Activated T-cell treated with anti-CD3 and anti-CD28 coated beads, Interleukin-2, amount 50 U/mL, for 24 hours (primary cell): ENCODE results near the gene PRR29.
A peak's percentile ranks its signal among the peaks of the same experiment; 100 is the strongest.
"Not testable (repeated sequence)": the region's sequence is repeated elsewhere in the genome, so short reads cannot be mapped to it uniquely, and the experiment has no call there.

Experiments
- DNase-seq: peaks from one replicate; pipeline ENCODE4 v3.0.0-alpha.2; 2020
- H3K27ac Mint-ChIP-seq: 2 replicates; pipeline ENCODE4 v1.8.0; 2020; ENCODE audit warnings: mild to moderate bottlenecking, mixed read lengths
- H3K27me3 Mint-ChIP-seq: 2 replicates; pipeline ENCODE4 v1.8.0; 2020; ENCODE audit warnings: mixed read lengths
- H3K36me3 Mint-ChIP-seq: 2 replicates; pipeline ENCODE4 v1.8.0; 2020; ENCODE audit warnings: low read depth, mixed read lengths
- H3K4me1 Mint-ChIP-seq: 2 replicates; pipeline ENCODE4 v1.8.0; 2020; ENCODE audit warnings: low read depth, mixed read lengths
- H3K4me3 Mint-ChIP-seq: 2 replicates; pipeline ENCODE4 v1.8.0; 2020; ENCODE audit warnings: mild to moderate bottlenecking, moderate library complexity, mixed read lengths
- H3K9me3 Mint-ChIP-seq: 2 replicates; pipeline ENCODE4 v1.8.0; 2020; ENCODE audit warnings: mixed read lengths

Gene PRR29

GRCh38 chr17:63998721-63999679 is 849 bp downstream of the PRR29 start:
- Mint-ChIP-seq H3K27ac (peak overlapping the region; percentile 18), H3K4me1 (peaks cover 23% of the 10 kb centered on the region), H3K4me3 (peak overlapping the region; percentile 84), H3K27me3 (no peaks in the 10 kb centered on the region), H3K36me3 (peaks cover 25% of the 10 kb centered on the region), H3K9me3 (no peaks in the 10 kb centered on the region)
- peak; percentile 48 for DNase-seq

DNA sequence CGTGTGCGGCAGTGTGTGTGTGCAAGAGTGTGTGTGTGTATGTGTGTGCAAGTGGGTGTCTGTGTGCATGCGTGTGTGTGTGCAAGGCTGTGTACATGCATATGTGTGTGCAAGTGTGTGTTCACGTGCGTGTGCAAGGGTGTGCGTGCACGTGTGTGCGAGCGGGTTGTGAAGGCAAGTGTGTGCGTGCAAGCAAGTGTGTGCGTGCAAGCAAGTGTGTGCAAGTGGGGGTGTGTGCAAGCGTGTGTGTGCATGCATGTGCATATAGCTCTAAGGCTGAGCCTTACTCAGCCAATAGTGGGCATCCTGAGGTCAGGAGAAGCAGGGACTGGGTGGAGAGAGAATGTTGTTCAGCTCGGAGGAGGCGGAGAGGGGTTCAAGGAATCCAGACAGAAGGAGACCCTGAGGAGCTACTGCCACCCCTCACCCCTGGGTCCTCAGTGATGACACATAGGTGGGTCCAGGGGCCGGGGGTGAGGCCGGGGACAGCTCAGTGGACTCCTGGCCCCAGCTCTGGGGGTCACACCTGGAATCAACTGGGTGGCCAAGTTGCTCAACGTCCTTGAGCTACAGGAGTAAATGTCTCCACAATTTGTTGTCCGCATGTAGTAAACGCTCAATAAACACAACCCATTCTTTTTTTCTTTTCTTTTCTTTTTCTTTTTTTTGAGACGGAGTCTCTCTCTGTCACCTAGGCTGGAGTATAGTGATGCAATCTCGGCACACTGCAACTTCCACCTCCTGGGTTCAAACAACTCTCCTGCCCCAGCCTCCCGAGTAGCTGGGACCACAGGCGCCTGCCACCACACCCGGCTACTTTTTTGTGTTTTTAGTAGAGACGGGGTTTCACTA is 1.8 kb downstream of the PRR29 start:
- peak; percentile 33 for DNase-seq
- Mint-ChIP-seq H3K27me3 (no peaks in the 10 kb centered on the region), H3K4me1 (peaks cover 21% of the 10 kb centered on the region), H3K27ac (no peak overlapping the region), H3K9me3 (no peaks in the 10 kb centered on the region), H3K36me3 (peaks cover 34% of the 10 kb centered on the region), H3K4me3 (peak overlapping the region; percentile 84)

DNA sequence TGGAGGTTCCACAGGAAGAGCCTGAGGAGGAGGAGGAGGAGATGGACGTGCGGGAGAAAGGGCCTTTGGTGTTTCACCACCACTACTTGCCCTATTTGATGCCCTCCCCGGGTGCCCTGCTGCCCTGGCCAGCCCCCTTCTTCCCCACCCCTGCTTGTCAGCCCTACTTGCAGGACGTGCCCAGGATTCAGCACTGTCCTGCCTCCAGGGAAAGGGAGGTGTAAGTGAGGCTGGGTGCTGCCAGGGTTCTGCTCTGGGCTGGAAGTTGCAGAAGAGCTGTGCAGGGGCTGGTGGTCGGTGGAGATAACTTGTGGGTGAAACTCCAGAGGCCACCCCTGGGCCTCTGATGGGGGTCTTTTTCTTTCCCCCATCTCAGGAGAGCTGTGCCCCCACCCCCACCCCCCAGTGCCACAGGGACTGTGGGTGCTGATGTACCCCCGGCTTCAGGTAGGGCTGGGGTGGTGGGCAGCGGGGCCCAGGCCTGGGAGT is 3.0 kb downstream of the PRR29 start:
- DNase-seq, result peak; percentile 30
- Mint-ChIP-seq H3K27me3 (no peaks in the 10 kb centered on the region), H3K9me3 (no peaks in the 10 kb centered on the region), H3K4me1 (peaks cover 23% of the 10 kb centered on the region), H3K36me3 (peaks cover 45% of the 10 kb centered on the region), H3K4me3 (no peak overlapping the region), H3K27ac (no peak overlapping the region)

DNA sequence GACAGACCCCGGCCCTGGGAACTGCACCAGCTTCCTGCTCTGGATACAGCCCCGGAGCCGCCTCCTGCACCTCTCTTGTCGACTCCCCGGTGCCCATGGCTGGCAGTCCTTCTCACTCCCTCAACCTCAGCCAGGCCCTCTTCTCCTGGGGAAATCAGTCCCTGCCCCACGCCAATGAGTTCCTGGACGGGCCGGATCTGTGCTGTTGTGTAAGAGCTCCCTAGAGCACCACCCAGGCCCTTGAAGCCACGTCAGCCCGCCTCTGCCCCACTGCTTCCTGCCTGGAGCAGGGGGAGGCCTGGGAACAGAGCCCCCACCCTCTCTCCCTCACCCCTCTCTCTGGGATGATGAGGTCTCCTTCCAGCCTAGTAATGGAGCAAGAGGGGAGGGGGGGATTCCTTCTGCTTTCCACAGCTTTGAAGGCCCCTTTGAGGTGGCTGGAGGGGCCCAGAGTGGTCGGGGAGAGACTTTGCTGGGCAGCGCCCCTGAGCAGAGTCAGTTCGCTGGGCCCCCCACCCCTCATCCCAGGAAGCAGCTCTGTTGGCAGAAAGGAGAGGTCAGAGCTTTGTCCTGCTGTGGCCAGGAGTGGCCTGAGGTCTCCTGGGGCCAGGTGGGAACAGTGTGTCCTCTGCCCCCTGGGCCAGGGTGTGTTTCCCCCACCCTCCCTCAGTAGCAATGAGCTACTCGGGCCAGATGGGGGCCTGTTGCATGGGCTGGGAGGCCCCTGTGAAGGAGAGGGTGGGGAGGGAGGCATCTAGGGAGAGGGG is 3.8 kb downstream of the PRR29 start:
- DNase-seq, result peak; percentile 27
- Mint-ChIP-seq H3K27me3 (no peaks in the 10 kb centered on the region), H3K36me3 (peaks cover 51% of the 10 kb centered on the region), H3K4me3 (no peak overlapping the region), H3K27ac (peak overlapping the region; percentile 6), H3K4me1 (peaks cover 26% of the 10 kb centered on the region), H3K9me3 (no peaks in the 10 kb centered on the region)

GRCh38 chr17:64002658-64003525 is 4.7 kb downstream of the PRR29 start:
- no peaks in the 10 kb centered on the region for H3K27me3 Mint-ChIP-seq
- H3K36me3 Mint-ChIP-seq, result peaks cover 60% of the 10 kb centered on the region
- peak; percentile 27 for DNase-seq
- H3K4me3 Mint-ChIP-seq, result no peak overlapping the region
- no peaks in the 10 kb centered on the region for H3K9me3 Mint-ChIP-seq
- H3K27ac Mint-ChIP-seq, result peak overlapping the region; percentile 74
- H3K4me1 Mint-ChIP-seq, result peaks cover 29% of the 10 kb centered on the region

GRCh38 chr17:64003526-64004121 is 5.5 kb downstream of the PRR29 start:
- peaks cover 32% of the 10 kb centered on the region for H3K4me1 Mint-ChIP-seq
- H3K27ac Mint-ChIP-seq, result peak overlapping the region; percentile 74
- no peaks in the 10 kb centered on the region for H3K9me3 Mint-ChIP-seq
- peak; percentile 25 for DNase-seq
- no peaks in the 10 kb centered on the region for H3K27me3 Mint-ChIP-seq
- H3K36me3 Mint-ChIP-seq, result peaks cover 66% of the 10 kb centered on the region
- H3K4me3 Mint-ChIP-seq, result no peak overlapping the region

GRCh38 chr17:64004218-64004770 is 6.1 kb downstream of the PRR29 start:
- peak; percentile 16 for DNase-seq
- peak overlapping the region; percentile 74 for H3K27ac Mint-ChIP-seq
- peaks cover 71% of the 10 kb centered on the region for H3K36me3 Mint-ChIP-seq
- H3K4me1 Mint-ChIP-seq, result peaks cover 32% of the 10 kb centered on the region
- H3K9me3 Mint-ChIP-seq, result no peaks in the 10 kb centered on the region
- no peak overlapping the region for H3K4me3 Mint-ChIP-seq
- no peaks in the 10 kb centered on the region for H3K27me3 Mint-ChIP-seq

DNA sequence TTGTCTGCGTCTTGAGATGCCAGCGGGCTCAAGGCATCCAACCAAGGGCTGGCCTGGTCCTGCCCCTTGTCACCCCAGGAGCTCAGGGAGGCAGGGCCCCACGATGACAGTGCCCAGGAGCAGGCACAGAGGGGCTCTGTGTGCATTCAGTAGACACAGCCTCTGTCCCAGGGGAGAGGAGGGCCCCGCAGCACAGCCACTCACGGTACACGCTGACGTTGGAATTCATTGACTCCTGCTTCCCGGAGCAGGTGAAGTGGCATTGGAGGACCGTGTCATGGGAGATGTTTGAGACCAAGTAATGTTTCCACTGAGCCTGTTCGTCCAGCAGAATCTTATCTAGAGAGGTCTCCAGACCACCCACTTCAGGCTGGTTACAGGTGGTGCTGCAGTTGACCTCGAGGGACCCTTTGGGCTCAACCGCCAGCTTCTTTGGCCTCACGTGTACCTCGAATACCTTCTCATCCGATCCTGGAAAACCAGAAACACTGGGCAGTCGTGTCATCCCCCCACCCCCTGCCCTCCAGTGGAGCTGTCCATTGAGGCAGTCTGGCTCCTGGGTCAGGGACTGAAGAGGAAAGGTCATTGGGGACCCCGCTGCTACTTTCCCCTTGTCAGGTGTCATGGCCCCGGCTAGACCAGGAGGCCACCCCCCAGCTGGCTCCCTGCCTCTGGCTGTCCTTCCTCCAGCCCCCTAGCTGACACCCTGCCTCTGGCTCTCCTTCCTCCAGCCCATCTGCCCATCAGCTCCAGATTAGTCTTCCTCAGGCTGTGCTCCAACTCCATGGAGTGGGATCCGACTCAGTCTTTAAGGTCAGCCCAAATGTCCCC is 7.0 kb downstream of the PRR29 start:
- no peak overlapping the region for H3K4me3 Mint-ChIP-seq
- H3K27me3 Mint-ChIP-seq, result no peaks in the 10 kb centered on the region
- peak; percentile 27 for DNase-seq
- peak overlapping the region; percentile 74 for H3K27ac Mint-ChIP-seq
- peaks cover 35% of the 10 kb centered on the region for H3K4me1 Mint-ChIP-seq
- H3K9me3 Mint-ChIP-seq, result no peaks in the 10 kb centered on the region
- H3K36me3 Mint-ChIP-seq, result peaks cover 80% of the 10 kb centered on the region

DNA sequence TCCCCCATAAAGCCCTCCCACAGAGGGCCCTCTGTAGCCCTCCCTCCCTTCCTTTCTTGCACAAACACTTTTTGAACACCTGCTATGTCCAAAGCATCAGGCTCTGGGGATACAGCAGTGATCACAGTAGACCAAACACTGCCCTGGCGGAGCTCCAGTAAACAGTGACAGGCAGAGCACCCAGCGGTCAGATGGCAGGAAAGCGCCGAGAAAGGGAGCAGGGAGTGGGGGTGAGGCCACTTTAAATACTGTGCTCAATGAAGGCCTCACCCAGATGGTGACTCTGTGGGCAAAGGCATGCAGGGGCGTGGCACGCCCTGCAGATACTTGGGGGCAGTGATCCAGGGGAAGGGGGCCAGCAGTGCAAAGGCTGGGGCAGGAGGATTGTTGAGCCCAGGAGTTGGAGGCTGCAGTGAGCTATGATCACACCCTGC is 7.6 kb downstream of the PRR29 start:
- Mint-ChIP-seq H3K4me1 (peaks cover 40% of the 10 kb centered on the region), H3K27ac (peak overlapping the region; percentile 64), H3K36me3 (peaks cover 85% of the 10 kb centered on the region), H3K4me3 (no peak overlapping the region), H3K9me3 (no peaks in the 10 kb centered on the region), H3K27me3 (no peaks in the 10 kb centered on the region)
- peak; percentile 8 for DNase-seq

DNA sequence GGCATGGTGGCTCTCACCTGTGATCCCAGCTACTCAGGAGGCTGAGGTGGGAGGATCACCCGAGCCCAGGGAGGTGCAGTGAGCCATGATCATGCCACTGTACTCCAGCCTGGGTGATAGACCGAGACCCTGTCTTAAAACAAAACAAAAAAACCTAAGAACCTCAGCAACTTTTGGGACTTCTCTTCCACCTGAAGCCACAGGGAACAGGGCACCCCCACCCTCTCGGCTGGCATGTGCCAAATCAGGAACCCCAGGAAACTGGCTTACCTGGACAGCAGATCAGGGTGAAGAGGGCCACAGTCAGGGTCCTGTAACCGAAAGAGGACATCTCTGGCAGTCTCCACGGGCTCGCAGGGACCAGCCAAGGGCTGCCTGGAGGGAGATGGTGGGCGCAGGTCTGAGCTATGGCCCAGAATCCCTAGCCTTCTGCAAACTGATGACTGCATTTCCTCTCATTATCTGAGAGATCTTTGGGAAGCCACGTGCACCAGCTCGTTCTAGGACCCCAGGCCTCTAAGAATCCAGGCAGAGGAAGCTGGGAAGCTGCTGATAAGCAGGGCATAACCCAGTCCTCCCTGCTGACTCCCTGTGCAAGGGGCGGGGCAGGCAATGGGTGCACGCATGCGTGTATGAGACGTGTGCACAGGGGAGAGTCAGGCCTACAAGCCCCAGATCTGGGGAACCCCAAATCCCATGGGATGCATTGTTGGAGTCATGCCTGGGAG is 8.4 kb downstream of the PRR29 start:
- H3K36me3 Mint-ChIP-seq, result peaks cover 92% of the 10 kb centered on the region
- DNase-seq, result peak; percentile 26

GRCh38 chr17:64007089-64007837 is 9.1 kb downstream of the PRR29 start:
- Mint-ChIP-seq H3K4me1 (peaks cover 53% of the 10 kb centered on the region), H3K27ac (peak overlapping the region; percentile 79), H3K36me3 (peaks cover 92% of the 10 kb centered on the region)
- not testable (repeated sequence) for H3K4me3 Mint-ChIP-seq, H3K27me3 Mint-ChIP-seq, H3K9me3 Mint-ChIP-seq
- DNase-seq, result peak; percentile 21

More for the DNA sequence above, 8.4 kb downstream of the PRR29 start:
- peaks cover 48% of the 10 kb centered on the region for H3K4me1 Mint-ChIP-seq
- no peaks in the 10 kb centered on the region for H3K27me3 Mint-ChIP-seq
- H3K27ac Mint-ChIP-seq, result peak overlapping the region; percentile 57
- no peaks in the 10 kb centered on the region for H3K9me3 Mint-ChIP-seq
- no peak overlapping the region for H3K4me3 Mint-ChIP-seq
